ENCODE results near the gene HLCS.

HLCS gene

GRCh38 chr21:36754241-36754898 lies 212.1 kb downstream of the HLCS start:
- FAIRE-seq (no peak), DNase-seq (ENCODE audit: insufficient read length) (no peak)
- TF ChIP-seq POLR2A (IDR thresholded peaks at IDR 0.05; ENCODE audit: low read depth, low read length) (no peak), TAF1 (IDR thresholded peaks at IDR 0.05; ENCODE audit: borderline replicate concordance, low read depth, low read length) (no peak), POLR2AphosphoS5 (IDR thresholded peaks at IDR 0.05; ENCODE audit: low read depth, low read length) (no peak)

- FAIRE-seq, result no peak
- DNase-seq (ENCODE audit: insufficient read length), result no peak
- TF ChIP-seq POLR2A (IDR thresholded peaks at IDR 0.05; ENCODE audit: low read depth, low read length) (no peak), TAF1 (IDR thresholded peaks at IDR 0.05; ENCODE audit: borderline replicate concordance, low read depth, low read length) (no peak), POLR2AphosphoS5 (IDR thresholded peaks at IDR 0.05; ENCODE audit: low read depth, low read length) (no peak)
Observed at GRCh38 chr21:36753556-36753955, 212.9 kb downstream of the HLCS start.

GRCh38 chr21:36751383-36751782 lies 215.1 kb downstream of the HLCS start:
- DNase-seq (ENCODE audit: insufficient read length) (no peak), FAIRE-seq (no peak)
- TF ChIP-seq TAF1 (IDR thresholded peaks at IDR 0.05; ENCODE audit: borderline replicate concordance, low read depth, low read length) (no peak), POLR2A (IDR thresholded peaks at IDR 0.05; ENCODE audit: low read depth, low read length) (no peak), POLR2AphosphoS5 (IDR thresholded peaks at IDR 0.05; ENCODE audit: low read depth, low read length) (no peak)

GRCh38 chr21:36750576-36750959 lies 215.9 kb downstream of the HLCS start:
- DNase-seq (ENCODE audit: insufficient read length) (no peak), FAIRE-seq (no peak)
- TF ChIP-seq POLR2A (IDR thresholded peaks at IDR 0.05; ENCODE audit: low read depth, low read length), result no peak
- TF ChIP-seq POLR2AphosphoS5 (IDR thresholded peaks at IDR 0.05; ENCODE audit: low read depth, low read length), result no peak
- no peak for TF ChIP-seq TAF1 (IDR thresholded peaks at IDR 0.05; ENCODE audit: borderline replicate concordance, low read depth, low read length)

GRCh38 chr21:36749935-36750575 lies 216.4 kb downstream of the HLCS start:
- FAIRE-seq, result no peak
- DNase-seq (ENCODE audit: insufficient read length), result no peak

GRCh38 chr21:36747815-36748383 lies 218.6 kb downstream of the HLCS start:
- DNase-seq (ENCODE audit: insufficient read length), result peak; percentile 48

More at GRCh38 chr21:36749935-36750575, 216.4 kb downstream of the HLCS start:
- no peak for TF ChIP-seq POLR2AphosphoS5 (IDR thresholded peaks at IDR 0.05; ENCODE audit: low read depth, low read length)
- no peak for TF ChIP-seq TAF1 (IDR thresholded peaks at IDR 0.05; ENCODE audit: borderline replicate concordance, low read depth, low read length)
- TF ChIP-seq POLR2A (IDR thresholded peaks at IDR 0.05; ENCODE audit: low read depth, low read length), result no peak

GRCh38 chr21:36747041-36747814 lies 219.2 kb downstream of the HLCS start:
- FAIRE-seq (no peak), DNase-seq (ENCODE audit: insufficient read length) (no peak)
- TF ChIP-seq TAF1 (IDR thresholded peaks at IDR 0.05; ENCODE audit: borderline replicate concordance, low read depth, low read length) (no peak), POLR2A (IDR thresholded peaks at IDR 0.05; ENCODE audit: low read depth, low read length) (no peak), POLR2AphosphoS5 (IDR thresholded peaks at IDR 0.05; ENCODE audit: low read depth, low read length) (no peak)

More at GRCh38 chr21:36747815-36748383, 218.6 kb downstream of the HLCS start:
- no peak for TF ChIP-seq POLR2AphosphoS5 (IDR thresholded peaks at IDR 0.05; ENCODE audit: low read depth, low read length)
- no peak for TF ChIP-seq POLR2A (IDR thresholded peaks at IDR 0.05; ENCODE audit: low read depth, low read length)
- no peak for TF ChIP-seq TAF1 (IDR thresholded peaks at IDR 0.05; ENCODE audit: borderline replicate concordance, low read depth, low read length)
- no peak for FAIRE-seq

- no peak for FAIRE-seq
- DNase-seq (ENCODE audit: insufficient read length), result no peak
- TF ChIP-seq TAF1 (IDR thresholded peaks at IDR 0.05; ENCODE audit: borderline replicate concordance, low read depth, low read length) (no peak), POLR2A (IDR thresholded peaks at IDR 0.05; ENCODE audit: low read depth, low read length) (no peak), POLR2AphosphoS5 (IDR thresholded peaks at IDR 0.05; ENCODE audit: low read depth, low read length) (no peak)
Observed at GRCh38 chr21:36745459-36745858, 221.0 kb downstream of the HLCS start.

- DNase-seq (ENCODE audit: insufficient read length), result no peak
- no peak for FAIRE-seq
- TF ChIP-seq POLR2A (IDR thresholded peaks at IDR 0.05; ENCODE audit: low read depth, low read length) (no peak), TAF1 (IDR thresholded peaks at IDR 0.05; ENCODE audit: borderline replicate concordance, low read depth, low read length) (no peak), POLR2AphosphoS5 (IDR thresholded peaks at IDR 0.05; ENCODE audit: low read depth, low read length) (no peak)
Observed at GRCh38 chr21:36744560-36745231, 221.8 kb downstream of the HLCS start.

GRCh38 chr21:36744190-36744559 lies 222.3 kb downstream of the HLCS start:
- FAIRE-seq, result no peak
- no peak for TF ChIP-seq POLR2AphosphoS5 (IDR thresholded peaks at IDR 0.05; ENCODE audit: low read depth, low read length)
- TF ChIP-seq TAF1 (IDR thresholded peaks at IDR 0.05; ENCODE audit: borderline replicate concordance, low read depth, low read length), result no peak
- TF ChIP-seq POLR2A (IDR thresholded peaks at IDR 0.05; ENCODE audit: low read depth, low read length), result no peak
- no peak for DNase-seq (ENCODE audit: insufficient read length)

- TF ChIP-seq TAF1 (IDR thresholded peaks at IDR 0.05; ENCODE audit: borderline replicate concordance, low read depth, low read length) (no peak), POLR2A (IDR thresholded peaks at IDR 0.05; ENCODE audit: low read depth, low read length) (no peak), POLR2AphosphoS5 (IDR thresholded peaks at IDR 0.05; ENCODE audit: low read depth, low read length) (no peak)
- DNase-seq (ENCODE audit: insufficient read length) (no peak), FAIRE-seq (no peak)
Observed at GRCh38 chr21:36743446-36743845, 223.0 kb downstream of the HLCS start.

Data from GM12892 (cell line).